Gastroesophageal sphincter (tissue), 3 donors: Measurements from ENCODE around the gene ZBTB20.

Experiments used
- CTCF ChIP-seq, 4 experiments: fragments of 200-600 bp in 2 of 4; fragments of 450-650 bp in 2 of 4; sonication (generic) in 1 of 4; IDR thresholded peaks; one replicate each; pipeline ENCODE4 v1.5.1; 2017 to 2019; ENCODE audit warnings: antibody characterized with exemption in 4 of 4, mild to moderate bottlenecking in 2 of 4, moderate library complexity in 2 of 4
- EP300 ChIP-seq: sonication (generic); formaldehyde crosslinking; IDR thresholded peaks from one replicate; pipeline ENCODE4 v1.6.1; 2017; ENCODE audit warnings: antibody characterized with exemption, mild to moderate bottlenecking
- POLR2A ChIP-seq, 2 donors: fragments of 450-650 bp; IDR thresholded peaks; one replicate each; pipeline ENCODE4 v1.6.1; 2017; ENCODE audit warnings: antibody characterized with exemption in 2 of 2, mild to moderate bottlenecking in 2 of 2, moderate library complexity in 1 of 2
- POLR2AphosphoS5 ChIP-seq: sonication (generic); formaldehyde crosslinking; IDR thresholded peaks from one replicate; pipeline ENCODE4 v1.6.1; 2017; ENCODE audit warnings: antibody characterized with exemption

DNA sequence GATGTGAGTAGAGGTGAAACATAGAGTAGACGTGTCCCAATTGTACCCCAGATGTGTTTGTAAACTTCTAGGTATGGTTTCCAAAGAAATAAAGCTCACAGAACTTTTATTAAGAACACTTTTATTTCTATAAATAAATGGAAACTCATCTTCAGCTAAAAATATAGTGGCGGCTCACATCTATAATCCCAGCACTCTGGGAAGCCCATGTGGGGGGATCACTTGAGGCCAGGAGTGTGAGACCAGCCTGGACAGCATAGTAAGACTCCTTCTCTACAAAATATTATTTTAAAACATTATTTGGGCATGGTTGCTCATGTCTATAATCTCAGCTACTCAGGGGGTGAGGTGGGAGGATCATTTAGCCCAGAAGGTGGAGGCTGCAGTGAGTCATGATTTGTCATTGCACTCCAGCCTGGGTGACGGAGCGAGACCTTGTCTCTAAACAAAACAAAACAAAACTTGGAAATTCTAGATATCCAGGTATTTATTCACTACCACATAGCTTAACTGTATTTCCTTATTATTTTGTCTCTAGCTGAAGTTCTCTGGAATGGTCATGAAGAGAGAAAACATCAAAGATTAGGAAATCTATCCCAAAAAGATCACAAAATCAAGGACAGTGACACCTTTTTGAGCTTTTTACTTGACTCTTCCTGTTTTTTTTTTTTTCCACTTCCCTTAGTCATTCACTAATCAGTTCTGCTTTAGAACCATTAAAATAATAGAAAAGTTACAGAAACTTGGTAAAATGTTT is 595.1 kb downstream of the ZBTB20 start:
- no peak for TF ChIP-seq CTCF (IDR thresholded peaks at IDR 0.05)
- no peak for TF ChIP-seq POLR2A (IDR thresholded peaks at IDR 0.05)
- no peak for TF ChIP-seq POLR2AphosphoS5
- TF ChIP-seq EP300, result no peak
